Colon (tissue), 2 donors: ENCODE measurements around the gene GDF10.

ENCODE experiments used
- FAIRE-seq: peaks from 2 replicates; lab custom pipeline; 2012; peaks lifted over from hg19 to GRCh38; lab: Jason Lieb, UNC
- donor health status: control.
- donor health status: control.

Gene GDF10, protein sequence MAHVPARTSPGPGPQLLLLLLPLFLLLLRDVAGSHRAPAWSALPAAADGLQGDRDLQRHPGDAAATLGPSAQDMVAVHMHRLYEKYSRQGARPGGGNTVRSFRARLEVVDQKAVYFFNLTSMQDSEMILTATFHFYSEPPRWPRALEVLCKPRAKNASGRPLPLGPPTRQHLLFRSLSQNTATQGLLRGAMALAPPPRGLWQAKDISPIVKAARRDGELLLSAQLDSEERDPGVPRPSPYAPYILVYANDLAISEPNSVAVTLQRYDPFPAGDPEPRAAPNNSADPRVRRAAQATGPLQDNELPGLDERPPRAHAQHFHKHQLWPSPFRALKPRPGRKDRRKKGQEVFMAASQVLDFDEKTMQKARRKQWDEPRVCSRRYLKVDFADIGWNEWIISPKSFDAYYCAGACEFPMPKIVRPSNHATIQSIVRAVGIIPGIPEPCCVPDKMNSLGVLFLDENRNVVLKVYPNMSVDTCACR

DNA sequence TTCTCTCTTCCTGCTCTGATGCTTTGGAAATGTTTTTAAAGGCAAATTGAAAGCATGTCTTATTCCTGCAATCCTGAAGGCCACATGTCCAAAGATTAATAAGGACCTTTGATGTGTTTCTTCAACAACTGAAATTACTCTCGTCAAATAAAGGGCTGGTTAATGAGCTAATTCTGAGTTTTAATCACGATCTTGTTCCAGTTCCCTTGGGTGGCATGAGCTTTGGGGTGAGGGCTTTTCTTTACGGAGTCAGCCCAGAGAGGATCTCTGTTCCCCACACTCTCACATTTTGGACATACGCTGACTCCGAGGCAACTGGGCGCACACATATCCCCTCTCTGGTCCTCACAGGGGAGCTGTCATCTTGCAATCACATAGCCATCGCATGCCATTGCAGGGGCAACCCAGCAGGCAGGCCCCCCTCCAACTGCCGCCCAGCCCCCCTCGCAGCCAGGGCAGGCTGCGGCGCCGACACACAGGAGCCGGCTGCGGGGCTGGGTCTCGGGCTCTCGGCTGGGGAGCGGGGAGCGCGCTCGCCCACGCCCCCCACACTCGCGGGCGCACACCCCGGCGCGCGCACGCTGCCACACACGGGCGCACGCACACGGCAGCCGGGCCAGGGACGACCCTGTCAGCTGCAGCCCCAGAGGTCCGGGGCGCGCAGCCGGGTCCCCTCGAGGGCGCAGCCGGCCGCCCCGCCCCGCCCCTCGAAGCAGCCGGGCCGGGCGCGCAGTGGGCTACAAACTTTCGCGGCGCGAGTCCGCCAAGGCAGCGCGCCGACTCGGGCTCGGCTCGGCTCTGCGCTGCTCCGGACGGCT, at the start of gene GDF10:
GDF10 (plus strand) TSS at position 587 of the 818 bp plus-strand sequence. CDS start 455 bp downstream, outside the sequence.
- FAIRE-seq = no peak

DNA sequence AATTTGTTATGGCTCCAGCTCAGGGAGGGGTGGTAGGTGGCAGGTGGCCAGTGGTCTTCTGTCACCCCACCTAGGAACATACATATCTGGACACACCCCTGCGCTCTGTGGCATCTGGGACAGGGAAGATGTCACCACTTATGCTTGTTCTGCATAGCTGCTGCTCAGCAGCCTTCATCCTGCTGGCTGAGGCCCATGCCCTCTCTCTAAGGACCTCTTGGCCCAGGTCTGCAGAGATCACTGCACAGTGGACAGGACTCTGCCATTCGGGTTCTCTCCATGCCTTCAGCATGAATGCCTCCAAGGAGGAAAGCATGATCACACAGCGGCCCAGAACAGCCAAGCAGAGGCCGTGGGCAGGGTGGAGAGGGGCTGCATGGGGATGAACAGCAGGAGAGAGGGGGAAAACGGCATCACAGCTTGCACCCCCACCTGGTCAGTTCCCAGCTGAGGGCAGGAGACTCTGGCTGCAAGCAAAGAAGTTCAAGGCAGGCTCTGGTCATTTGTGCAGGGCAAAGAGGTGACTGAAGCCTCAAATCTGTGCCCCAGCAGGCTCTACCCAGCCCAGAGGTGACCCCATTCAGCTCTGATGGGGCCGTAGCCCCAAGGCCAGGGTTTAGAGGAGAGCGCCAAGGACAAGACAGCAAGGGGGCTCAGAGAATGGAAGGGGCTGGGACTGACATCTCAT, 47.8 kb upstream of the GDF10 start:
- FAIRE-seq = no peak

- FAIRE-seq = no peak
Observed at GRCh38 chr10:47253030-47253637, 46.9 kb upstream of the GDF10 start.

- no peak for FAIRE-seq
Observed at GRCh38 chr10:47253651-47254375, 46.2 kb upstream of the GDF10 start.

DNA sequence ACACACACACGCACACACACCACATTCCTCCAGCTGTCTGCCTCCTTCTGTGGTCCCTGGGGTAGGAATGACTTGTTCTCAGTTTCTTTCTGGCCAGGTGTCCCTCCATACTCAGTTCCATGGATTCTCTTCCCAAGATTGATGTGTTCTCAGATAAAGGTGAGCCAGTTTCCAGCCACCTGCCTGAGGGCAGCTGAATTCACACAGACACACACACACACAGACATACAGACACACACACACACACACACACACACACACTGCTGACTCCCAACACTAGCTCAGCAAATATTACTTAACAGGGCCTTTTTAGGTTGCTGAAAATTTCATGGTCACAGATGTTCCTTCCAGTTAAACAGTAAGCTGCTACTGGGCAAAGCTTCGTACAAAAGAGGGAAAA, 45.4 kb upstream of the GDF10 start:
- FAIRE-seq = no peak

DNA sequence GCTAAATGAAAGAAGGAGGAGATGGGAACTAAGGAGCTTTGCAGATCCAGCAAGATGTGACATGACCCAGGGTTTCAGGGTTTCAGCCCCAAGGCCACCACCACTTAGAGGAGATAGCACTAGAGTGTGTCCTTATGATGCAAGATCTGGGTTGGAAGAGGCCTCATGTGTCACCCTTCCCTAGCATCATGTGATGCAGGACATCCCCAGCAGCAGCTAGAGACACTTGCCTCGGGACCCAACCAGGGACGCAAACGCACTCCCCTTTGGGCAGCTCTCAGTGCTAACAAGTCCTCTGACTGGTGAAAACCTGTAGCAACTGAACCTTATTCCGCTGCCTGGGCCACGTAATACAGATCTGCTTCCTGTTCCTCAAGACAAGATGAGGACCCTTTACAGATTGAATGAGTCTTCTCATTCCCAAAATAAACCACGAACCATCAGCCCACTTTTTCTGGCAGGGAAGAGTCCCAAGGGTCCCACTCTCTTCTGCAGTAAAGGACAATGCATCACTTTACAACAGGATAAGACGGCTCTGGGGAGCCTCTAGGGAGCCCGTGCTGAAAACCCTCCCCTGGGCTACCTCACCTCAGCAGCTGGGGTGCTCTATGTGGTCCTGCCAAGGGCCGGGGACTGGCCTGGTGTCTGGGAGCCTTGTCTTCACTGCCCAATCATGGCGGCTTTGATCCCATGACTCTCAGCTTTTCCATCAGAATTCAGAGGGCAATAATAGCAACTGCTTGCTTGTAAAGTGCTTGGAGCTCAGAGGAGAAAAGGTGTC, 44.8 kb upstream of the GDF10 start:
- FAIRE-seq = no peak

- no peak for FAIRE-seq
Observed at GRCh38 chr10:47255866-47256265, 44.1 kb upstream of the GDF10 start.

DNA sequence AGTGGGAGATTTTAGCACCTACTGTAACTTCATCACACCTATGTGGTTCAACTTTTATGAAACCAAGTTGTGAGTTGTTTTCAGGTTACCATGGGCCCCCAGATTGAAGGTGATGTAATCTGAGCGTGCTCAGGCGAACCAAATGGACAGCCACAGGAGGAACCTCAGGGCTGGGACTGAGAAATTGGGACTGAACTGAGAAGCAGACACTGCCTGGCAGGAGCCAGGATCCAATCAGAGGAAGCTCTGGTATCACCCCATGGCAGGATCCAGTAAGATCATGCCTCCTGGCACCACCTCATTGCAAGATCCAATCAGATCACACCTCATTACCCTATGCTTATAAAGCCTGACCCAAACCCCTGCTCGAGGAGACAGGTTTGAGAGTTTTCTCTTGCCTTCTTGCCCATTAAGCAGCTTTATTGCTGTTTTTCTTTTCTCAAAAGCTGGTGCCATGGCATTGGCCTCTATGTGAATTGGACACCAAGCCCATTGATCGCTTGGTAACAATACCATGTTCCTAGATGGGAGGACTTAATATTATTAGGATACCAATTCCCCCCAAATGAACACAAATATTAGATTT, 43.2 kb upstream of the GDF10 start:
- FAIRE-seq = no peak

- no peak for FAIRE-seq
Observed at GRCh38 chr10:47257396-47258120, 42.4 kb upstream of the GDF10 start.

DNA sequence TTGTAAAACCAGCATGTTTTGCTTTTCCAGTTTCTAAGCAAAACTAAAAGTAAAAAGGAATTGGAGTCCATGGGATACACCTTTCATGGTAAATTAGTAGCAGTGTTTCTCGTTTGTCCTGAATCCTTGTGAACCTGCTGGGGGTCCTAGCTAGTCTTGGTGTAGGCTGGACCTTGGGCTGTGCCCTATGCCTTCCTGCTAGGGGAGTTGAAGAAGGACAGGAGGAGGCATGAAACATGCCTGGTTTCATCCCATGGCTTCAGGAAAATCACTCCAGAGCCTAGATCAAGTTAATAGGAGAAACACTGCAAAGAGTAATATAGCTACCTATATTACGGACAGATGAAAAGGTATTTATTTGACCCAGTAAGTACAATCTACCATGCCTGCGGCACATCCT, 41.1 kb upstream of the GDF10 start:
- no peak for FAIRE-seq

DNA sequence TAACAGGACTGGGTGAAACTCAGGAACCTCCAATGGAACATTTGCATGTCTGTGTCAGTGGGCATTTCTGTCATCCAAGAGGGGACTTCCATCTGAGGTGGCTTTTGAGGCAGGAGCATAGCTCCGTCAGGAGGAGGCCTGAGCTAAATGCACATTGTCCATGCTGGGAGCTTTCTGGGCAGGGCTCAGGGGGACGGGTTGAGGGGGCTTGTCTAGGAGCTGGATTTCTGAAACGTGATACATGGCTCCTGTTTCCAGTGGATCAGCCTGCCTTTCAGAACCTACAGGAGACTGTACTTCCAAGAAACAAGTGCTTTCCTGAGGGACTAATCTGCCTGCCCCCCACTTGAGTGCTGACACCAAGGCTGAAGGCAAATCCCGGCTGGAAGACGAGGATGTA, 40.5 kb upstream of the GDF10 start:
- no peak for FAIRE-seq

- no peak for FAIRE-seq
Observed at GRCh38 chr10:47260505-47261111, 39.4 kb upstream of the GDF10 start.

GRCh38 chr10:47261121-47261520, 38.9 kb upstream of the GDF10 start:
- FAIRE-seq = no peak

DNA sequence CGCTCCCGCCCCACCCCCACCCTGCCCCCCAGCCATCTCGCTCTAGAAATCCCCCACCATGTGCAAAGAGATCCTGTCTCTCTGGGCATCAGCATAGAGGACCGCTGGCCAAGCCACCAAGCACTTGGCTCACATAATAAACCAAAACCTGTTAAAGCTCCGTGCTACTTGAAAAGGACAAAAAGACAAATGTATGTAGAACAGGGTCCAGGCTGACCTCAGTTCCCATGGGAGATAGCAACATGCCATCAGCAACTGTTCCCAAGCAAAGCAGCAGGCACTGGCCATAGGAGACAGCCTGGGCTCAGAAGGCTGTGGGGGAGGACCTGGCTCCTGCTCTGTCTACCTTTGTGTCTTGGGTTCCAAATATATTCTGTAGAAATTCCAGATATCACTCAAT, 38.4 kb upstream of the GDF10 start:
- no peak for FAIRE-seq

DNA sequence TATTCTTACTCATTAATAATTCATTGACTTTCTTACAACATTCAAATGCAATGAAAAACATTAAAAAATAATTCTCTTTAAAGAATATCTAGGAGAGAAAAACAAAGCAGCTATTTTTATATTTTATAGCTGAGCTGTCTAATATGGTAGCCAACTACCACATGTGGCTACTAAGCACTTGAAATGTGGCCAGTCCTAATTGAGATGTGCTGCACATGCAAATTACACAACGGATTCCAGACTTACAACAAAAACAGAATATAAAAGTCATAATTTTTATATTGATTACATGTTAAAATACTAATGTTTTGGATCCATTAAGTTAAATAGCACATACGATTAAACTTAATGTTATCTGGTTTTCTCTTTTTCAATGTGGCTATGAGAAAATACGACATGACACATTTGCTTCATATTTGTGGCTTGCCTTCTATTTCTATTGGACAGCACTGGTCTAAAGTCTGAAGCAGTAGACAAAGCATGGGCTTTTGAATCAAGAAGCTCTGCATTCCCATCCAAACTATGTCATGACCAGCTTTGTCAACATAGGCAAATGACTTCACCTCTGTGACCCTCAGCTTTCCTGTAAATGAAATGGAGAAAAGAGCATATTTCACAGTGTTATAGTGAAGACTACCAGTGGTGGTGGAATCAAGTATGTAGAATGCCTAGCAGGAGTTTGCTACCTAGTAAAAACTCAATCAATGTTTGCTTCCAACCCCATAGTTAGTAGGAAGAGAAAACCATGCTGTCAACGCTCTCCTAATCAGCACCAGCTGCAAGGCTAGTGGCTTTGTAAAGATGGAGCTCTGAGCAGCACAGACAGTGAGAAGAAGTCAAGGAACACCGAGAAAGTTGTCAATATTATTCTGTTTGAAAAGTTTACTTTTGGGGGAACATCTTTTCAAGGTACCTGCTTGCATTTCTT, 37.1 kb upstream of the GDF10 start:
- no peak for FAIRE-seq

DNA sequence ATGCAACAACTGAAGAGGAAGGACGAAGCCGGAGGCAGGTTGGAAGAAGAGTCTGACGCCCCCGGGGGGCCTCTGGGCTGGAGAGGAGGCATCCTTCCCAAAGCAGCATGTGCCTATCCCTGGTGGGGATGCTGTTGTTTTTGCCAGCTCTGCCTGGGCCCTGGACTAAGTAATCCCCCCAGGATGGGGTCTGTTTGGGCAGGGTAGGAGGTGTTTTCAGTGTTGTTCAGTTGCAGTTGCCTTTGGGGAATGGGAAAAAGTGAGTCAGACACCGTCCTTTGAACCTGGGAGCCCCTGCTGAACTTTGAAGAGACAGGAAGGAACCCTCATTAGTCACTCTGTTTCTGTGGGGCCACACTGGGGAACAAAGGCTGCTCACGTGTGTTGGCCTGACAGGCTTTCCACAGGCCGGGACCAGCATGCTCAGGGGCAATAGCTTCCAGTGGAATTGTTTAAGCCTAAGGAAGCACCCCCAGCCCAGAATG, 35.2 kb upstream of the GDF10 start:
- no peak for FAIRE-seq

DNA sequence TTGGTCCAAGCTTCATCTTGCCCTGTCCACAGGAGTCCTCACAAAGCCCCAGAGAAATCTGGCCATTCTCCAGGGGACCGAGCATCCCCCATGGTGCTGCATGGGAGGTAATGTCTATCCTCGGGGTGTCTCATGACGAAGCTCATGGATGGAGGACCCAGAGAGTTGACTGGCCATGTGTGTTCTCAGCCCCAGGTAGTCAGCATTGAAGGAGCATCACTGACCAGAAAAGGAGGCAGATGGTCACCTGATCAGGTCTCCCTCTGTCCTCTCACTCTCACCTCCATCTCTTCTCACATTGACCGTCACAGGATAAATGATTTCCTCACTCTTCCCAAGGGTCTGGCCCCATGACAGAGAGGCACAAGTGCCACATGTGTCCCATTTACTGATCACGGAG, 33.4 kb upstream of the GDF10 start:
- FAIRE-seq = no peak

DNA sequence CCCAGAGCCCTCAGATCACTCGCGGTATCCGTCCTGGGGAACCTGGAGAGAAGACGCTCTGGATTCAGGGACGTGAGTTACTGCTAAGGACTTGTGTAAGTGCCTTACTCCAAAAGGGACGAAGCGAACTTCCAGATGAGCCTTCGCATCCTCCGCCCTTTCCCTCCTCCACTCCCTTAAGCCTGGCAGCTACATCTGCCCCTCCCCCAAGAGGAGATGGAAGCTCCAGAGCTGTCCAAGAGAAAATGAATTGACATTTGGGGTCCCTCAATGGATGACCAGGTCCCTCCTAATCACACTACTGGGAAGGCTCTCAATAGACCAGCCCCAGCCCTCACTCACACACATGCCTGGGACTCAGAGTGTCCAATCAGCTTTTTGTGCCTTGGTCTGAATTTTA, 31.3 kb upstream of the GDF10 start:
- no peak for FAIRE-seq
